ENCODE results near the gene NRIP3.

The NRIP3 gene

GRCh38 chr11:9037963-9038362 is 34.2 kb upstream of the NRIP3 start:
- H3K4me1 ChIP-seq (ENCODE audit: control insufficient read depth in 1 of 2, insufficient read depth in 1 of 2, low read depth in 1 of 2, low read length in 1 of 2) = no peaks in the 10 kb centered on the region

DNA sequence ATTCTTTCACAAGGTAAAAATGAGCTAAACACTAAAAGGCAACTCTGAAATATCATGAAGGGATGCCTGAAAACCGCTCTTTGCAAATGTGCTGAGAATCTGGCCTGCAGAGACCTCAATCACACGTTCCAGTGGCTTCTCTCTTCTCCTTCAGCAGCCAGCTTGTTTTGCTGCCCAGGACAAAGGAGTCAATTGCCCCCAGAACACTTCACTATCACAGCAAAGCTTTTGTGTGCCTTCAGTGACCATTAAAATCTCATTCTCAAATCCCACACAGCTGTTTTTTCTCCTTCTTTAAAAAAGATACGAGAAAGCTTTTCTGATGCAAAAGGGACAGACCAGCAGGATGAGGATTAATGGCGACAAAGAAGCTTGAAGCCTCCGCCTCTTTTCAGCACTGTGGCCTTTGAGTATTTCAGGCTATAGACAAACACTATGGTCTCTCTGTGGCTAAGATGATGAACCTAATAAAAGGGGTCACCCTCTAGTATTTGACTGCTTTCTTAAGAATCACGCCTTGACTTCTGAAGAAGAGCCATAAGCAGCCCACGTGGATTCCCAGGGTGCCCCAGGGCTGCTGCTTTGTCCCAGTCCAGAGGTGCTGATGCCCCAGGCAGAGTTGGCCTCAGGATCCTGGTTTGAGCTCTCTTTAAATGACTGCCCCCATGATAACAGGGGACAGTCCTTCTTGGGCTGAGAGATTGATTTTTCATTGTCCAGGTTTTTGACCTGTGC is 33.4 kb upstream of the NRIP3 start:
- H3K27me3 ChIP-seq = peaks cover 9% of the 10 kb centered on the region
- TF ChIP-seq, protein P1, sequence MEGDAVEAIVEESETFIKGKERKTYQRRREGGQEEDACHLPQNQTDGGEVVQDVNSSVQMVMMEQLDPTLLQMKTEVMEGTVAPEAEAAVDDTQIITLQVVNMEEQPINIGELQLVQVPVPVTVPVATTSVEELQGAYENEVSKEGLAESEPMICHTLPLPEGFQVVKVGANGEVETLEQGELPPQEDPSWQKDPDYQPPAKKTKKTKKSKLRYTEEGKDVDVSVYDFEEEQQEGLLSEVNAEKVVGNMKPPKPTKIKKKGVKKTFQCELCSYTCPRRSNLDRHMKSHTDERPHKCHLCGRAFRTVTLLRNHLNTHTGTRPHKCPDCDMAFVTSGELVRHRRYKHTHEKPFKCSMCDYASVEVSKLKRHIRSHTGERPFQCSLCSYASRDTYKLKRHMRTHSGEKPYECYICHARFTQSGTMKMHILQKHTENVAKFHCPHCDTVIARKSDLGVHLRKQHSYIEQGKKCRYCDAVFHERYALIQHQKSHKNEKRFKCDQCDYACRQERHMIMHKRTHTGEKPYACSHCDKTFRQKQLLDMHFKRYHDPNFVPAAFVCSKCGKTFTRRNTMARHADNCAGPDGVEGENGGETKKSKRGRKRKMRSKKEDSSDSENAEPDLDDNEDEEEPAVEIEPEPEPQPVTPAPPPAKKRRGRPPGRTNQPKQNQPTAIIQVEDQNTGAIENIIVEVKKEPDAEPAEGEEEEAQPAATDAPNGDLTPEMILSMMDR (IDR thresholded peaks at IDR 0.05) = no peak
- H3K4me1 ChIP-seq (ENCODE audit: control insufficient read depth in 1 of 2, insufficient read depth in 1 of 2, low read depth in 1 of 2, low read length in 1 of 2) = no peaks in the 10 kb centered on the region
- H3K36me3 ChIP-seq = no peaks in the 10 kb centered on the region
- H3K9me3 ChIP-seq = no peaks in the 10 kb centered on the region
- no peak overlapping the region for H3K4me3 ChIP-seq (ENCODE audit: low read depth in 1 of 2, low read length in 1 of 2)
- H3K27ac ChIP-seq = no peak overlapping the region

More at GRCh38 chr11:9037963-9038362, 34.2 kb upstream of the NRIP3 start:
- Histone ChIP-seq H3K27me3 (peaks cover 17% of the 10 kb centered on the region), H3K4me3 (ENCODE audit: low read depth in 1 of 2, low read length in 1 of 2) (no peak overlapping the region), H3K9me3 (no peaks in the 10 kb centered on the region), H3K36me3 (no peaks in the 10 kb centered on the region), H3K27ac (no peak overlapping the region)
- TF ChIP-seq, protein P1 (IDR thresholded peaks at IDR 0.05) = no peak

DNA sequence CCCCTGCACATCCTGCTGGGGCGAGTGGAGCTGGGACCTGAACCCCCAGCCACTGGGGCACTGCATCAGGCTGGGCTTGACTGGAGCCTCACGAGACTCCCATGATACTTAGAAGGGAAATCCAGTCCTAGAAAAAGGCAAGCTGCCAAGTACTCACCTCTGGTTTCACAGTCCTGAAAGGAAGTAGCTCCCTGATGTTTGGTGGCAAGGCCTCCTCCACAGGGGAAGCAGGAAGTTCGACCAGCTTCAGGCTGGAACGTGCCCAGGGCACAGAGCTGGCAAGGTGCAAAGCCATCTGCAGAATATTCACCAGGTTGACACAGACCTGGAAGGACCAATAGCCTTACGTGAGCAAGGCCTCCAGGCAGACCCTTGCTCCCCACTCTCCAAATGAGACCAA is 26.8 kb upstream of the NRIP3 start:
- Histone ChIP-seq H3K27ac (no peak overlapping the region), H3K36me3 (no peaks in the 10 kb centered on the region)

GRCh38 chr11:9029422-9029821 is 25.6 kb upstream of the NRIP3 start:
- Histone ChIP-seq H3K27ac (no peak overlapping the region), H3K36me3 (no peaks in the 10 kb centered on the region), H3K4me1 (ENCODE audit: control insufficient read depth in 1 of 2, insufficient read depth in 1 of 2, low read depth in 1 of 2, low read length in 1 of 2) (no peaks in the 10 kb centered on the region), H3K4me3 (ENCODE audit: low read depth in 1 of 2, low read length in 1 of 2) (no peak overlapping the region), H3K9me3 (no peaks in the 10 kb centered on the region), H3K27me3 (no peaks in the 10 kb centered on the region)
- TF ChIP-seq, protein P1 (IDR thresholded peaks at IDR 0.05) = no peak

More for the DNA sequence above, 26.8 kb upstream of the NRIP3 start:
- H3K4me1 ChIP-seq (ENCODE audit: control insufficient read depth in 1 of 2, insufficient read depth in 1 of 2, low read depth in 1 of 2, low read length in 1 of 2) = no peaks in the 10 kb centered on the region
- TF ChIP-seq, protein P1 (IDR thresholded peaks at IDR 0.05) = no peak
- no peaks in the 10 kb centered on the region for H3K9me3 ChIP-seq
- H3K4me3 ChIP-seq (ENCODE audit: low read depth in 1 of 2, low read length in 1 of 2) = no peak overlapping the region
- no peaks in the 10 kb centered on the region for H3K27me3 ChIP-seq

GRCh38 chr11:9028581-9028980 is 24.8 kb upstream of the NRIP3 start:
- Histone ChIP-seq H3K36me3 (no peaks in the 10 kb centered on the region), H3K4me3 (ENCODE audit: low read depth in 1 of 2, low read length in 1 of 2) (no peak overlapping the region), H3K27me3 (no peaks in the 10 kb centered on the region), H3K27ac (no peak overlapping the region), H3K9me3 (no peaks in the 10 kb centered on the region), H3K4me1 (ENCODE audit: control insufficient read depth in 1 of 2, insufficient read depth in 1 of 2, low read depth in 1 of 2, low read length in 1 of 2) (no peaks in the 10 kb centered on the region)
- TF ChIP-seq, protein P1 (IDR thresholded peaks at IDR 0.05) = no peak

All from neutrophil (primary cell).